Esophagus (tissue), 2 donors: ENCODE results near the gene PPARA. TPM values are rescaled to one million over a fixed set of nuclear protein-coding genes. Genes with fewer than 3 reads are reported as not detected.

Experiments
- H3K27ac ChIP-seq, 2 donors: one replicate each; pipeline ENCODE4 v1.5.1; 2013; ENCODE audit warnings: low read depth in 2 of 2, mild to moderate bottlenecking in 2 of 2, inconsistent platforms in 1 of 2, low read length in 1 of 2, moderate library complexity in 1 of 2
- H3K27me3 ChIP-seq, 2 donors: one replicate each; pipeline ENCODE4 v1.6.1; 2013; ENCODE audit warnings: low read length in 2 of 2, control low read depth in 1 of 2, mild to moderate bottlenecking in 1 of 2; ENCODE audit not compliant: insufficient read depth in 2 of 2, control insufficient read depth in 1 of 2
- H3K36me3 ChIP-seq, 2 donors: one replicate each; pipeline ENCODE4 v1.6.1; 2013; ENCODE audit warnings: low read length in 1 of 2; ENCODE audit not compliant: control insufficient read depth in 2 of 2, insufficient read depth in 2 of 2
- H3K4me1 ChIP-seq, 2 donors: one replicate each; pipeline ENCODE4 v1.6.1; 2013; ENCODE audit warnings: low read length in 1 of 2; ENCODE audit not compliant: control insufficient read depth in 2 of 2, insufficient read depth in 2 of 2
- H3K4me3 ChIP-seq, 2 donors: one replicate each; pipeline ENCODE4 v1.5.1; 2013; ENCODE audit warnings: low read length in 2 of 2, mild to moderate bottlenecking in 2 of 2, low read depth in 1 of 2, moderate library complexity in 1 of 2
- H3K9me3 ChIP-seq, 2 donors: one replicate each; pipeline ENCODE4 v1.6.1; 2013; ENCODE audit warnings: mild to moderate bottlenecking in 2 of 2, low read depth in 1 of 2, low read length in 1 of 2, moderate library complexity in 1 of 2; ENCODE audit not compliant: control insufficient read depth in 2 of 2, insufficient read depth in 1 of 2
- WGBS, 2 donors: extraction: QIAGEN DNeasy Blood & Tissue Kit; methylation state at CpG; one replicate each; pipeline ENCODE4 v1.1.7; 2013; 5-methylcytosine and 5-hydroxymethylcytosine counted together
- polyA plus RNA-seq, 2 donors: library from polyadenylated mRNA; stranded (reverse); fragments of 200-250 nt; gene quantifications; one replicate each; pipeline ENCODE4 v1.2.3, GENCODE V29; 2013
- donor health status: healthy with polysubstance abuse.
- donor health status: Bipolar disorder and iron deficiency.

PPARA gene
- polyA plus RNA-seq, 2 donors: 3.2 to 3.9 TPM

- Histone ChIP-seq H3K9me3 (no peaks in the 10 kb centered on the region), H3K4me3 (no peak overlapping the region), H3K36me3 (peaks cover 0 to 69% of the 10 kb centered on the region in 2 donors), H3K27ac (peak overlapping the region; percentile 76 to 97), H3K4me1 (peaks cover 47 to 64% of the 10 kb centered on the region in 2 donors), H3K27me3 (no peaks in the 10 kb centered on the region)
- WGBS, 2 donors: 35 to 42% methylated on average over 19 of the region's 19 CpGs
Observed at GRCh38 chr22:46106279-46107022, 43.9 kb upstream of the PPARA start.

GRCh38 chr22:46107089-46107664 is 43.1 kb upstream of the PPARA start:
- H3K36me3 ChIP-seq: peaks cover 0 to 68% of the 10 kb centered on the region in 2 donors
- no peaks in the 10 kb centered on the region for H3K27me3 ChIP-seq
- WGBS, 2 donors: 34 to 36% methylated on average over 35 of the region's 35 CpGs
- no peak overlapping the region for H3K4me3 ChIP-seq
- H3K9me3 ChIP-seq: no peaks in the 10 kb centered on the region
- H3K4me1 ChIP-seq: peaks cover 44 to 67% of the 10 kb centered on the region in 2 donors
- peak overlapping the region; percentile 76 to 97 for H3K27ac ChIP-seq

GRCh38 chr22:46107753-46108563 is 42.4 kb upstream of the PPARA start:
- Histone ChIP-seq H3K4me3 (no peak overlapping the region), H3K27me3 (no peaks in the 10 kb centered on the region), H3K9me3 (no peaks in the 10 kb centered on the region), H3K4me1 (peaks cover 44 to 60% of the 10 kb centered on the region in 2 donors), H3K36me3 (peaks cover 3 to 67% of the 10 kb centered on the region in 2 donors), H3K27ac (peak overlapping the region; percentile 76 to 97)
- WGBS, 2 donors: 37 to 55% methylated on average over 19 to 22 of the region's 22 CpGs

GRCh38 chr22:46108564-46109473 is 41.5 kb upstream of the PPARA start:
- Histone ChIP-seq H3K36me3 (peaks cover 3 to 67% of the 10 kb centered on the region in 2 donors), H3K4me3 (no peak overlapping the region), H3K27ac (peak overlapping the region; percentile 76 to 97), H3K4me1 (peaks cover 42 to 62% of the 10 kb centered on the region in 2 donors), H3K9me3 (no peaks in the 10 kb centered on the region), H3K27me3 (no peaks in the 10 kb centered on the region)
- 46 to 48% methylated on average over 20 of the region's 20 CpGs for WGBS, 2 donors

GRCh38 chr22:46109474-46110003 is 40.8 kb upstream of the PPARA start:
- Histone ChIP-seq H3K27ac (peak overlapping the region; percentile 76 to 97), H3K9me3 (no peaks in the 10 kb centered on the region), H3K4me3 (no peak overlapping the region), H3K27me3 (no peaks in the 10 kb centered on the region), H3K4me1 (peaks cover 39 to 62% of the 10 kb centered on the region in 2 donors), H3K36me3 (peaks cover 3 to 67% of the 10 kb centered on the region in 2 donors)
- 53 to 62% methylated on average over 13 of the region's 13 CpGs for WGBS, 2 donors

- Histone ChIP-seq H3K36me3 (peaks cover 3 to 66% of the 10 kb centered on the region in 2 donors), H3K27ac (peak overlapping the region; percentile 76 to 97), H3K27me3 (no peaks in the 10 kb centered on the region), H3K4me1 (peaks cover 39 to 56% of the 10 kb centered on the region in 2 donors), H3K4me3 (no peak overlapping the region), H3K9me3 (no peaks in the 10 kb centered on the region)
- WGBS, 2 donors: 50 to 67% methylated on average over 9 of the region's 9 CpGs
Observed at GRCh38 chr22:46110215-46110614, 40.1 kb upstream of the PPARA start.

GRCh38 chr22:46111645-46112306 is 38.5 kb upstream of the PPARA start:
- peaks cover 3 to 56% of the 10 kb centered on the region in 2 donors for H3K36me3 ChIP-seq
- H3K4me1 ChIP-seq: peaks cover 31 to 46% of the 10 kb centered on the region in 2 donors

GRCh38 chr22:46112405-46112804 is 37.9 kb upstream of the PPARA start:
- Histone ChIP-seq H3K9me3 (no peaks in the 10 kb centered on the region), H3K4me1 (peaks cover 26 to 40% of the 10 kb centered on the region in 2 donors), H3K27me3 (no peaks in the 10 kb centered on the region), H3K4me3 (no peak overlapping the region), H3K36me3 (peaks cover 3 to 56% of the 10 kb centered on the region in 2 donors), H3K27ac (peak overlapping the region; percentile 46 to 66)
- WGBS, 2 donors: 65 to 75% methylated on average over 20 of the region's 20 CpGs

More at GRCh38 chr22:46111645-46112306, 38.5 kb upstream of the PPARA start:
- Histone ChIP-seq H3K4me3 (no peak overlapping the region), H3K9me3 (no peaks in the 10 kb centered on the region), H3K27me3 (no peaks in the 10 kb centered on the region), H3K27ac (peak overlapping the region; percentile 46 to 66)
- WGBS, 2 donors: 46 to 48% methylated on average over 19 to 20 of the region's 20 CpGs
